Body of pancreas (tissue), 4 donors: ENCODE data around the gene ENTREP3. TPM values are rescaled to one million over a fixed set of nuclear protein-coding genes. Genes with fewer than 3 reads are reported as not detected.

Experiments used
- ATAC-seq: fragments of 150-250 bp; one replicate; pipeline ENCODE4 v1.9.1; 2016
- DNase-seq, 4 donors: peaks; one replicate each; pipeline ENCODE4 v3.0.0-alpha.2; 2019
- H3K27ac ChIP-seq, 4 donors: fragments of 200-600 bp; sonication (generic); 1 replicate in 3 of 4; 2 replicates in 1 of 4; pipeline versions ENCODE4 v1.5.1 to v1.6.1; 2016 to 2019; ENCODE audit warnings: mild to moderate bottlenecking in 1 of 4, mixed read lengths in 1 of 4, moderate library complexity in 1 of 4
- H3K27me3 ChIP-seq, 2 donors: fragments of 200-600 bp; sonication (generic); one replicate each; pipeline ENCODE4 v1.6.0; 2016; ENCODE audit warnings: mild to moderate bottlenecking in 1 of 2
- H3K36me3 ChIP-seq, 2 donors: fragments of 200-600 bp; sonication (generic); replicated peaks in 1 of 2; 2 replicates each; pipeline ENCODE4 v1.5.1; 2016; ENCODE audit warnings: low read depth in 2 of 2; ENCODE audit not compliant: insufficient read depth in 1 of 2
- H3K4me1 ChIP-seq: fragments of 200-600 bp; sonication (generic); one replicate; pipeline ENCODE4 v1.6.0; 2016
- H3K4me3 ChIP-seq, 2 donors: fragments of 200-600 bp; sonication (generic); 1 replicate in 1 of 2; 2 replicates in 1 of 2; pipeline ENCODE4 v1.5.1; 2016 to 2019
- H3K9me3 ChIP-seq, 3 donors: fragments of 200-600 bp; sonication (generic); 1 replicate in 2 of 3; 2 replicates in 1 of 3; pipeline ENCODE4 v1.5.1; 2016
- POLR2A ChIP-seq, 3 donors: fragments of 450-650 bp; IDR thresholded peaks; one replicate each; pipeline ENCODE4 v1.6.1; 2016; ENCODE audit warnings: antibody characterized with exemption in 3 of 3, mild to moderate bottlenecking in 2 of 3
- WGBS, 2 donors: methylation state at CpG; one replicate each; pipeline ENCODE4 v1.1.5; 2017; 5-methylcytosine and 5-hydroxymethylcytosine counted together
- intact Hi-C: fragments of 100-400 bp; cut with DNase I; formaldehyde crosslinking; loops from one replicate; pipeline ENCODE4 v1.15.1; 2023
- total RNA-seq, 2 donors: library from RNA; depleted of rRNA; stranded (reverse); fragments of >200 nt; gene quantifications; one replicate each; pipeline ENCODE4 v1.1.0, GENCODE V29; 2016
- TF ChIP-seq, protein P1 (sequence below), 7 experiments: fragments of 450-650 bp in 4 of 7; fragments of 200-600 bp in 3 of 7; sonication (generic) in 3 of 7; IDR thresholded peaks; one replicate each; pipeline ENCODE4 v1.5.1; 2016 to 2019; ENCODE audit warnings: antibody characterized with exemption in 7 of 7

The ENTREP3 gene
- total RNA-seq, 2 donors from 2014 or later = 6.2 to 12.2 TPM

DNA sequence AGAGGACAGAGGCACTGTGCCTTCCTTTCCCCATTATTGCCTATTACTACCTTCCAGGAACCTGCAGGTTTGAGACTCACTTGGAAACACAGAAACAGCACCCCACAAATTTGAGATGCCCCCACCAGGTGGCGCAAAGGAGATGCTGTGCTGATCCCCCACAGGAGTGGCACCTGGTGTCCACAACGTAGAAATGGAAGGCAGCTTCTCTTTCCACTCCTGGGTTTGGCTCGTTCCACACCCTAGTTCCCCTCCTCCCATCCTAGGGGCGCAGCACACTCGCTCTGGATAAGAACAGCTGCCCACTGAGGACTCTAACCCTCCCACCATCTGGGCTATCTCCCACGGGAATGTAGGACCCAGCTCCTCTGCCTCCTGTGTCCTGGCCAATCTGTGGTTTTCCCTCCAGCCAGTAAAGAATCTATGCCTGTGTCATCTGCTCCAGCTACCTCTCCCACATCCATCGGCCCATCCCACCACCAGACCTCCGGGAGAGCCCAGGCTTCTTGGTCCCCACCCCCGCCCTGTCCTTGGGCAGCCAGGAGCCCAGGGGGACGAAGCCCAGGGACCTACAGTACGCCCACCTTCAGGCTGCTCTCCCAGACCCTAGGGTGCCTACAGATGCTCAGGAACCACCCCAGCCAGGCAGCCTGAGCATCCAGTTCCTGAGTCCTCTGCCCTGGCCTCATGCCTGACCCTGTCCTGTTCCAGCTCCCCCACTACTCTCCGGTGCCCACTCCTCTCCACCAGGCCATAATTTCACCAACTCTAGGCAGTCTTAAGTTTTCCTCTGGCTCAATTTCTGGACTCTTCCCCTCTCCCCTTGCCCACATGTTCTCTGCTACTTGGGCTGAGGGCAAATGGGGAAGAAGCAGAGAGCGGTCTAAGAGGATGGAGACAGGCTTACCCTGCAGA lies 48.1 kb downstream of the ENTREP3 start:
- peaks cover 23% of the 10 kb centered on the region for H3K4me1 ChIP-seq
- H3K36me3 ChIP-seq = no peaks in the 10 kb centered on the region
- H3K4me3 ChIP-seq = no peak overlapping the region
- DNase-seq (peak; percentile 83 to 89 (median 86)), ATAC-seq (peak; percentile 30)
- no peaks in the 10 kb centered on the region for H3K27me3 ChIP-seq
- intact Hi-C loops = no loop called here
- no peaks in the 10 kb centered on the region for H3K9me3 ChIP-seq
- peak overlapping the region; percentile 90 to 99 (median 96) for H3K27ac ChIP-seq
- TF ChIP-seq, protein P1, sequence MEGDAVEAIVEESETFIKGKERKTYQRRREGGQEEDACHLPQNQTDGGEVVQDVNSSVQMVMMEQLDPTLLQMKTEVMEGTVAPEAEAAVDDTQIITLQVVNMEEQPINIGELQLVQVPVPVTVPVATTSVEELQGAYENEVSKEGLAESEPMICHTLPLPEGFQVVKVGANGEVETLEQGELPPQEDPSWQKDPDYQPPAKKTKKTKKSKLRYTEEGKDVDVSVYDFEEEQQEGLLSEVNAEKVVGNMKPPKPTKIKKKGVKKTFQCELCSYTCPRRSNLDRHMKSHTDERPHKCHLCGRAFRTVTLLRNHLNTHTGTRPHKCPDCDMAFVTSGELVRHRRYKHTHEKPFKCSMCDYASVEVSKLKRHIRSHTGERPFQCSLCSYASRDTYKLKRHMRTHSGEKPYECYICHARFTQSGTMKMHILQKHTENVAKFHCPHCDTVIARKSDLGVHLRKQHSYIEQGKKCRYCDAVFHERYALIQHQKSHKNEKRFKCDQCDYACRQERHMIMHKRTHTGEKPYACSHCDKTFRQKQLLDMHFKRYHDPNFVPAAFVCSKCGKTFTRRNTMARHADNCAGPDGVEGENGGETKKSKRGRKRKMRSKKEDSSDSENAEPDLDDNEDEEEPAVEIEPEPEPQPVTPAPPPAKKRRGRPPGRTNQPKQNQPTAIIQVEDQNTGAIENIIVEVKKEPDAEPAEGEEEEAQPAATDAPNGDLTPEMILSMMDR (IDR thresholded peaks at IDR 0.05) = peak; percentile 62 to 88 (median 75)
- TF ChIP-seq POLR2A (IDR thresholded peaks at IDR 0.05) = no peak
- 21 to 23% methylated on average over 11 to 13 of the region's 13 CpGs for WGBS, 2 donors

DNA sequence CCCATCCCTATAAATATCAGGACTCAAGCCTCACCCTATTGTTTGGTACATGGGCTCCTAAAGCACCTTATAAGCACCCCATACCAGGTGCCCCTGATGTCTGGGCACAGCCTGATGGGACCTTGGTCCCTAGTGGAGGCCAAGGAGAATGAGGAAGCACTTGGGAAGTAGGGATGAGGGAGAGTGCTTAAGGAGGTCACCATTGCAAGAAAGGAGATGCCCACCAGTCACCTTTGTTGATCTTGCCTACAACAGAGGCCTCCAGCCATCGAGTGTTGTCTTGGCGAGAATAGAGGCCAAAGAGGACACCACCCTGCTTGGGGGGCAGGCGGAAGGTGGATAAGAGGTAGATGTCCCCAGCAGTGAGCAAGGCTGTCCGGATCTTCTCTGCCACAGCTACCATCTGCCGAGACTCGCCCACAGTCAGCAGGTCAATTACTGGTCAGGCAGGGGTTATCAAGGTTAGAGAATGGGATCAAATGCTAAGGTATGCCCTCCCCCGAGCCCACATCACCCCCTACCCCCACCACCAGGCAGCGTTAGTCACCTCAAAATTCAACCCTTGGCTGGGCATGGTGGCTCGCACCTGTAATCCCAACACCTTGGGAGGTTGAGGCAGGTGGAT lies 49.2 kb downstream of the ENTREP3 start:
- no peaks in the 10 kb centered on the region for H3K9me3 ChIP-seq
- no peaks in the 10 kb centered on the region for H3K36me3 ChIP-seq
- no peak for TF ChIP-seq POLR2A (IDR thresholded peaks at IDR 0.05)
- TF ChIP-seq, protein P1 (IDR thresholded peaks at IDR 0.05) = no peak
- DNase-seq (no peak), ATAC-seq (no peak)
- no peak overlapping the region for H3K4me3 ChIP-seq
- WGBS, 2 donors = 63 to 76% methylated on average over 7 to 9 of the region's 9 CpGs
- peaks cover 23% of the 10 kb centered on the region for H3K4me1 ChIP-seq
- H3K27ac ChIP-seq = no peak overlapping the region
- H3K27me3 ChIP-seq = no peaks in the 10 kb centered on the region
- intact Hi-C loops = no loop called here

DNA sequence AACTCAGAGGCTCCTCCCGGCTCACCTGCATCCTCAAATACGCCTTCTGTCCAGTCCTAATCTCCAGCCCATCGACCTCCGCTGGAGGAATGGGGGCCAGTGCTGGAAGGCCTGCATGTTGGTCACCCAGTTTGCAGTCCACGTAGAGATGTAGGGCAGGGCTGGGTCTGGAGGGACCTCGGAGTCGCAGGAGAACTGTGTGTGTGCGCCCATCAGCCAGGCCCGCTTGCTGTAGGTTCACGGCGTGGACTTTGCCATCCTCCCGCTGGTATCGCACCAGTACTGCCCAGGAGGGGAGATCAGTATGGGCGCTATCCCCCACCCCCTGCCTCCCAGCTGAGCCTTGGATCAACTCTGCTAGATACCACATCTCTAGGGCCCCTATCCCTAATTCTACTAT lies 50.2 kb downstream of the ENTREP3 start:
- Histone ChIP-seq H3K9me3 (no peaks in the 10 kb centered on the region), H3K27me3 (no peaks in the 10 kb centered on the region), H3K27ac (no peak overlapping the region), H3K36me3 (no peaks in the 10 kb centered on the region), H3K4me3 (no peak overlapping the region), H3K4me1 (peaks cover 23% of the 10 kb centered on the region)
- no peak for ATAC-seq
- intact Hi-C loops = no loop called here
- TF ChIP-seq POLR2A (IDR thresholded peaks at IDR 0.05) = no peak
- TF ChIP-seq, protein P1 (IDR thresholded peaks at IDR 0.05) = no peak
- 81 to 87% methylated on average over 14 of the region's 14 CpGs for WGBS, 2 donors
- DNase-seq = no peak

DNA sequence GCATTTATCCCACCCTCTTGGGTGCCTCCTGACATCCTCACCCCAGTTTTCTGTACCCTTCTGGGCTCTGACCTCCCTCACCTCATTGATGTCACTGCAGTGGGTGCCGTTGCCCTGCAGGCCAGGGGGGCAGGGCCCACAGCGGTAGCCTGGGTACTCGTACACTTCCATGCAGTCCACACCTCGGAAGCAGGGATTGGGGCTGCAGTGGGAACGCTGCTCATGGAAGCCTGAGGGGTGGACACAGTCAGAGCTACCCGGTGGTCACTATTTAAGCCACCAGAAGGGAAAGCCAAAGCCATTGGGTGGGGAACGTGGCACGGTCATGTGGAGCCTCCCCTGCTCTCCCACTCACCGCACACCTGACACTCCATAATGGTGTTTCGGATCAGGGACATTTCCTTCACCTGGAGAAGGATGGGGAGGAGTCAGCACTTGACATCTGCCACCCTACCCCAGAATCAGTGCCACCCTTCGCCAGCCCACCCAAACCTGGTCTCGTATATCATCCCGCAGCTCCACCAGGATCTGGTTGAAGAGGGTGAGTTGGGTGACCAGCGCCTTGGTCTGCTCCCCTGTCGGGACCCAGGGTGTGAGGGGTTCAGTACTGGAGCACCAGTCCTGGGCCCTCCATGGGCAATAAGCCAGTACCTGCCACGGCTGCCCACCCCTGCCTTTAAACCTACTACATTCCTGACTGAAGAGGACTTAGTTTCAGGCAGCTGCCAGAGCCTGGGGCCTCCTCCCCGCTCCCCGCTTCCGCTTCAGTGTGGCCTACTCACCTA lies 52.4 kb downstream of the ENTREP3 start:
- Histone ChIP-seq H3K36me3 (no peaks in the 10 kb centered on the region), H3K4me3 (no peak overlapping the region), H3K9me3 (no peaks in the 10 kb centered on the region), H3K27me3 (no peaks in the 10 kb centered on the region), H3K4me1 (peaks cover 18% of the 10 kb centered on the region), H3K27ac (no peak overlapping the region)
- TF ChIP-seq, protein P1 (IDR thresholded peaks at IDR 0.05) = no peak
- TF ChIP-seq POLR2A (IDR thresholded peaks at IDR 0.05) = no peak
- no peak for ATAC-seq
- intact Hi-C loops = no loop called here
- 88 to 93% methylated on average over 18 to 19 of the region's 19 CpGs for WGBS, 2 donors
- DNase-seq = no peak
